A549 (cell line): Measurements from ENCODE around the gene ZBTB4.
"Not testable (repeated sequence)": the region's sequence is repeated elsewhere in the genome, so short reads cannot be mapped to it uniquely, and the experiment has no call there.

Source experiments
- CTCF ChIP-seq: fragments of >200 bp; sonication (Bioruptor Twin); formaldehyde crosslinking; IDR thresholded peaks from 3 replicates; pipeline ENCODE4 v1.5.1; 2016
- EHF ChIP-seq: fragments of 250-450 bp; sonication (Bioruptor Pico); IDR thresholded peaks from 2 replicates; pipeline ENCODE4 v1.5.0; 2020; ENCODE audit warnings: mild to moderate bottlenecking
- NFE2L2 ChIP-seq: fragments of 150-350 bp; conservative IDR thresholded peaks from 2 replicates; pipeline ENCODE4 v1.6.1; 2014; ENCODE audit warnings: low read length
- POLR2A ChIP-seq: IDR thresholded peaks from 2 replicates; pipeline ENCODE4 v1.6.1; 2012; ENCODE audit warnings: mild to moderate bottlenecking, low read length
- ZFP36 ChIP-seq: fragments of 450-650 bp; IDR thresholded peaks from 2 replicates; pipeline ENCODE4 v1.6.1; 2014; ENCODE audit warnings: borderline replicate concordance; ENCODE audit not compliant: partially characterized antibody

- not testable (repeated sequence) for TF ChIP-seq CTCF; EHF (CRISPR knock-in tag); NFE2L2; POLR2A; ZFP36
Measured at GRCh38 chr17:7474767-7475166, 4.7 kb downstream of the ZBTB4 start.
